Lung microvascular endothelial cell (primary cell): ENCODE measurements around the gene CHD9NB. TPM values are rescaled to one million over a fixed set of nuclear protein-coding genes. Genes with fewer than 3 reads are reported as not detected.
"Not testable (repeated sequence)": the region's sequence is repeated elsewhere in the genome, so short reads cannot be mapped to it uniquely, and the experiment has no call there.

Source experiments
- DNase-seq, 2 donors: peaks; one replicate each; pipeline versions ENCODE4 v3.0.0 to v3.0.0-alpha.2; 2010; ENCODE audit warnings: low read depth in 2 of 2
- total RNA-seq: library from RNA; depleted of rRNA; stranded (reverse); fragments of >200 nt; gene quantifications from 2 replicates; pipeline ENCODE4 v1.2.1, GENCODE V29; 2014

CHD9NB gene
- total RNA-seq, 1 donor from 2014 or later = under 0.01 TPM

GRCh38 chr16:53058441-53058840, 5.7 kb upstream of the CHD9NB start:
- no peak for DNase-seq

GRCh38 chr16:53057658-53058057, 5.0 kb upstream of the CHD9NB start:
- DNase-seq = no peak

GRCh38 chr16:53056392-53056881, 3.7 kb upstream of the CHD9NB start:
- peak; percentile 73 to 83 for DNase-seq

GRCh38 chr16:53055541-53056391, 3.1 kb upstream of the CHD9NB start:
- peak; percentile 22 to 74 for DNase-seq

- DNase-seq = peak; percentile 88 to 91
Observed at GRCh38 chr16:53054670-53055485, 2.2 kb upstream of the CHD9NB start, which contains the start of gene CHD9. Gene CHD9, plus strand, starts transcription at chr16:53054991. Its CDS starts 101,099 bp downstream, at chr16:53156090.

- DNase-seq = peak; percentile 39 to 49
Observed at GRCh38 chr16:53053967-53054669, 1.4 kb upstream of the CHD9NB start.

- DNase-seq = not testable (repeated sequence)
Observed at GRCh38 chr16:53051255-53051654, 1.4 kb downstream of the CHD9NB start.

- DNase-seq = no peak
Observed at GRCh38 chr16:53048139-53048915, 4.4 kb downstream of the CHD9NB start.

- DNase-seq = not testable (repeated sequence)
Observed at GRCh38 chr16:53047515-53047914, 5.2 kb downstream of the CHD9NB start.

- no peak for DNase-seq
Observed at GRCh38 chr16:53045341-53046220, 7.1 kb downstream of the CHD9NB start.

GRCh38 chr16:53043986-53044601, 8.6 kb downstream of the CHD9NB start:
- no peak for DNase-seq

- DNase-seq = no peak
Observed at GRCh38 chr16:53043428-53043831, 9.3 kb downstream of the CHD9NB start.

GRCh38 chr16:53042235-53042701, 10.4 kb downstream of the CHD9NB start:
- no peak for DNase-seq

- peak; percentile 16 to 66 for DNase-seq
Observed at GRCh38 chr16:53041320-53042051, 11.2 kb downstream of the CHD9NB start.

- DNase-seq = no peak
Observed at GRCh38 chr16:53040788-53041187, 11.9 kb downstream of the CHD9NB start.

- not testable (repeated sequence) for DNase-seq
Observed at GRCh38 chr16:53036711-53037110, 16.0 kb downstream of the CHD9NB start.

- no peak for DNase-seq
Observed at GRCh38 chr16:53036066-53036465, 16.6 kb downstream of the CHD9NB start.

GRCh38 chr16:53035176-53035942, 17.3 kb downstream of the CHD9NB start:
- DNase-seq = no peak
